GM18909 (cell line): ENCODE results near the gene SUPT3H.

Source experiments
- ATAC-seq: cut with Tn5 transposase; IDR thresholded peaks from one replicate; pipeline ENCODE4 v1.9.1; 2021; ENCODE audit warnings: mild to moderate bottlenecking; ENCODE audit not compliant: unreplicated experiment, poor library complexity

The SUPT3H gene

DNA sequence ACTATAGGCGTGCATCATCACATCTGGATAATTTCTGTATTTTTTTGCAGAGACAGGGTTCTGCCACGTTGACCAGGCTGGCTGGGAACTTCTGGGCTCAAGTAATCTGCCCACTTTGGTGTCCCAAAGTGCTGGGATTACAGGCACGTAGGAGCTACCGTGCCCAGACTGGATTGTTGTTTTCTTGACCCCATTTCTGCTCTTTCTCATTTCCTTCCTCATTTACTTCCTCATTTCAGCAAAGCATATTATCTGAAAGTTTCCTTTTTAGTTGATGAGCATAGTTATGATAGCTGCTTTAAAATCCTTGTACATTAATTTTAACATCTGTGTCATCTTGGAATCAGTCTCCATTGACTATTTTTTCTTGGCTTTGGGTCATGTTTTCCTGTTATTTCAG, 350.6 kb downstream of the SUPT3H start:
- ATAC-seq, result no peak

DNA sequence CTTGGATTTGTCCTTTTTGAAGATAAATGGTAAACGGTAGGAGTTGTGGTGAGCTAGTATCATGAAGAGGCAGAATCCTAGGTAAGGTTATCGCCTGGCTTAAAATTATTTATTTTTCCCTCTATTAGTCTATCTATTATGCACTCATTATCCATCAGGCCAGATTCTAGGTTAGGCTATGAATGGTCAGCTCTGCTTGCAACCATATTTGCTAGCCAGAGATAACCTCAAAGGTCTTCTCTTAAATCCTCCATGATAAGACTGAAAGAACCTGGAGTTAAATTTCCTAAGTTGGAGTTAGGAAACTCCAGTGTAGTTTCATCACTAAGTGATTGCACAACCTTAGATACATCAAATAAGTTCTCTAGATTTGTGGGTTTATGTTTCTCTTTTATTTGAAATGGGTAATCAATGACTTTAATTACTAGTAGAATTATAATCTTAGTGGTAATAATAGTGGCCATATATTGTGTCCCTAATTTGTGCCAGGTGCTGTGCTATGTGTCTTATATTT, 351.7 kb downstream of the SUPT3H start:
- ATAC-seq, result no peak

DNA sequence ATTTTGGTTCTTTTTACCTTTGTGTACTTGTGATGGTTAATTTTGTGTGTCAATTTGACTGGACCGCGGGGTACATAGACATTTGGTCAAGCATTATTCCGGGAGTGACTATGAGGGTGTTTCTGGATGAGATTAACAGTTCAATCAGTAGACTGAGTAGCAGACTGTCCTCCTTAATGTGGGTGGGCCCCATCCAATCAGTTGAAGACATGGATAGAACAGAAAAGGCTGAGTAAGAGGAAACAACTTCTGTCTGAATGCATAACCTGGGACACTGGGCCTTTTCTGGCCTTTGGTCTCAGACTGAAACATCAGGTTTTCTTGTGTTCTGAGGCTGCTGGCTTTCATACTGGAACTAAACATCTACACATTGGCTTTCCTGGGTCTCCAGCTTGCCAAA, 353.1 kb downstream of the SUPT3H start:
- no peak for ATAC-seq

DNA sequence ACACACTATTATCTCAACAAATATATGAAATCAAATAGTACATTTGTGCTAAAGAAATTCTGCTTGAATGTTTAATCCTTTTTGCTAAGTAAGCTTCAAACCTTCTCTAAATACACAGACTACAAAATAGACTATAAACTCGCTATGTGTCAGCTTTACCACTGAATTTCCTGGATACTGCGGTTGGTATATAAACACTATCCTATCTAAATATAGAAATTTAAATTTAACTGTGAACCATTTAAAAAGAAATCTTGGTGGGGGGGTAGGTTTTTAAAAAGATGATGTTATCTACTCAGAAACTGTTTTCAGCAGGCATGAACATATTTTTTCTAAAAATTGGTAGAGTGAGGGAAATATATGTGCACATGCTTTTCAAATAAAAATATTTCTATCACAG, 356.1 kb downstream of the SUPT3H start:
- no peak for ATAC-seq

DNA sequence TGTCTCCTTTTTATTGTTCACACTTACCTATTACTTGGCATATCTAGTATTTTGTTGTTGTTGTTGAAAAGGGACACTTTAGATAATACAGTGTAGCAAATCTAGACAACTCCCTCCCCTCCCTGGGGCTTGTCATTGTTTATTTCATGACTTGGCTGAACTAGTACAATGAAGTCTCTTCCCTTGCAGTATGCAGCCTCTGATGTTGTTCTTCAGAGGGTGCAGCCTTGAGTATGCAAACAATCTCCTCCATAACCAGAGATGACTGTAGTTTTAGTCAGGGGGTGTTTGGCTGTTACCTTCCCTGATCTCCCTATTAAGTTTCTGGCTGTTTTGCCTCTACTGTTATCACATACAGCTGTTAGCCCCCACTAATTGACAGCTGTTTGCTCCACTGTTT, 365.0 kb downstream of the SUPT3H start:
- ATAC-seq, result no peak

DNA sequence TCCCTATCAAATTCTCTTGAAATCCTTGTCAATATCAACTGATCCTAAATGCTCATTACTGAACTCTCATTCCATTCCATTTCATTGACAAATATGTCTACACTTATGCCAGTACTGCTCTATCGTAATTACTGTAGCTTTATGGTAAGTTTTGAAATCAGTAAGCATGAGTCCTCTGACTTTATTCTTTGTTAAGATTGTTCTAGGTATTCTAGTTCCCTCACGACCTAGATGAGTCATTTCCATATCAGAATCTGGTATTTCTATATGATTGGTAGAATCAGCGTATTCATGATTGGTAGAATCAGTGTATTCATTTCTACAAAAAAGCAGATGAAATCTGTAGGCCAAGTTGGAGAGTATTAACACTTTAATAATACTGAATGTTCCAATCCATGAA, 368.2 kb downstream of the SUPT3H start:
- ATAC-seq, result no peak

DNA sequence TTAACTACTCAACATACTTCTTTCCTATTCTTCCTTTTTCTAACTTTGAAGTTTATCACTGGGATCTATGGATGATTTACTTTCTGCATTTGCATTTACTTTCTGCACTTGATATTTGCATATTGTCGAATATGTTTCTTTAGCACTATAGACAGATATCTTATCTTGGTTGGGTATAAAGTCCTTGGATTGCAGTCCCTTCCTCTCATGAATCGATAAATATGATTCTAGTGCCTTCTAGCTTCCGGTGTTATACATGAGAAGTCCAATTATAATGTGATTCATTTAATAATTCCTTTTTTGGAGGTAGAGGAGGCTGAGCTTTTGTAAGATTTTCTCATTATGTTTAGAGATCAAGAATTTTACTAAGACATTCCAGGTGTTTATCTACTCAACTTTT, 370.8 kb downstream of the SUPT3H start:
- no peak for ATAC-seq

DNA sequence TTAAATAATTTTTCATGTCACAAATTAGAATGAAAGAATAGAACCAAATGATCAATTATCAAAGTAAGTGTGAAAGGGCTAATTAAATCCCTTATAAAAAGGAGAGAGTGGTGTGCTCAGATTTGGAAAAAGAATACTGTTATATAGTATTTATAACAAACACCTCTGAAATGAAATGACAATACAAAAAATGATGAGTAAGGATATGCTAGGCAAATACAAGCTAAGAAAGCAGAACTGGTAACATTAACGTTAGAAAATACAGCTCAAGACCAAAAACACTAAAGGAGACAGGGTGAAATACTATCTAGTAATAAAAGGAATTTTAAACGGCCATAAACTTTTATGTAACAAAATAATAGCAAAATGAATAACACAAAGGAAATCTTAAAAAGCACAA, 373.8 kb downstream of the SUPT3H start:
- no peak for ATAC-seq

DNA sequence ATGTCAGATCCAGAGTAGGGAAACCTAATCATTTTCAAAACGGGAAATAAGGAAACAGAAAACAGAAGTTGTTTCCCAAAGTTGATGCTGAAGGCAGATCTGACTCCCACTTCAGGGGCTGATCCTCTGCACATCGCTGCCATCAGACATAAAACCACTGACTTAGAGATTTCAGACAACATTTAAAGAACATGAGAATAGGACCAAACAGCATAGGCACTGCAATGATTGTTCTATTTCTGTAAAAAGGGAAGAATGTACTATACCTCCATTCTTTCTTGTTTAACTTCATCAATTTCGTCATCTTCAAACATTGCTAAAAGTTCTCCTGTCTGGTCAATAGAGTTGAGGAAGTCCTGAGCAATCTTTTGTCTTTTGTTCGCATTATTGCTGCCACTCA, 374.3 kb downstream of the SUPT3H start:
- no peak for ATAC-seq

DNA sequence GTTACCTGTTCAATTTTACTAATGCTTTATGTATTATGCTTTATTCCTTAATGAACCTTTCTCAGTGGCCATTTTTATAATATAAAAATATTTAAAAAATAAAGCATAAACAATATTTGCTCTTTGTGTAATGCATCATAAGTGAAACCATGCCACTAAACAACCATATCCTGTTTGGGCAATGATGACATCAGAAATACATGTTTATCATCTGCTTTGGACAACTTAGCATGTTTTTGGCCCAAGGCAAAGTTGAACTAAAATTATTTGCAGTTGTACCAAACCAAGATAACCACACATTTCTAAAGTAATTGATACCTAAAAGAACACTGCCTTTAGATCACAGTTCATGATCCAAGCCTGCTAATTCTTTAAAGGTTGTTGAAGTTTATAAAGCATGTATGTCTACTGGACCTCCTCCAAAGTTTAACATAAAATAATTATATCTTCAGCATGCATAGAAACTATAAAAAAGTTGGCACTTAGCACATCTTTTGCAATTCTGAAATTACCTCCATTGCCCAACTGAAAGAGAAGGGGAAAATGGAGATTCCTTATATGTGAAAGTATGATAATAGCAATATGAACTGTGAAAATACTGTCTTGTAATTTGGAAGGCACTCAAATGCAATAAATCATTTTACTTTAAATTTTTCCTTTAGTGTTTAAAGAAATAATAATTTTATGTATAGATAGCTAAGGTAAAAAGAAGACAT, 375.2 kb downstream of the SUPT3H start:
- no peak for ATAC-seq

DNA sequence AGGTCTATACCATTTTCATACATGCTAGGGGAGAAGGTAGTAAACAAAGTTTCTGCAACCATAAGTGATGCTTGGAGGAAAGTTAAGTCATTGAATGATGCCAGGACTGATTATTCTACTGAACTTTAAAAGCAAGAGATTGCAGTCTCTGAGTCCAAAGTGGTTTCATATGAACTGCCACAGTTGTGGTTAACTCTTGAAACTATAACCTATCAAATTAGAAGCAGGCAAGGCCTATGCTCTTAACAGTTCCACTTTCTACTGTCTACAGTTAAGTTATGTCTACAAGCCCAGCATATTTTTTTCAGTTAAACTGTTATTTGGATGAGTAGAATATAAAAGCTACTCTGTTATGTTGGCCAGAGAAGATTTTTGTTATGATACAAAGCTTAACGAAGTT, 376.1 kb downstream of the SUPT3H start:
- peak; percentile 100 for ATAC-seq

DNA sequence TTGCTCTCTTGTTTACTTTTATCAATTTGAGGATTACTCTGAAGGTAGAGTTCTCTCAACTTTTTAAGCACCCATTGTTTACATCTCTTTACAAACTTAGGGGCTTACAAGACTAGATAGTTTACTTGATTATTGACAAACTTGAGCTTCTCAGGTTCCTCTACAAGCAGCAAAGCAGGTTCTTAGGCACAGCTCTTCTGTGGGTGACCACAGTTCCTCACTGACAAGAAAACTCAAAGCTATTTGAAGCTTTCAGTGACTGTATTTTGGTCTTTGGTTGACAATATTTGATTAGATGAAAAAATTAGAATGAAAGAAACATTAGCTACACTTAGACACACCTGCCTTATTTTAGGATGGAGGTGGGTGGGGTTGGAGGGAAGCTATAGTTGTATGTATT, 376.9 kb downstream of the SUPT3H start:
- no peak for ATAC-seq

DNA sequence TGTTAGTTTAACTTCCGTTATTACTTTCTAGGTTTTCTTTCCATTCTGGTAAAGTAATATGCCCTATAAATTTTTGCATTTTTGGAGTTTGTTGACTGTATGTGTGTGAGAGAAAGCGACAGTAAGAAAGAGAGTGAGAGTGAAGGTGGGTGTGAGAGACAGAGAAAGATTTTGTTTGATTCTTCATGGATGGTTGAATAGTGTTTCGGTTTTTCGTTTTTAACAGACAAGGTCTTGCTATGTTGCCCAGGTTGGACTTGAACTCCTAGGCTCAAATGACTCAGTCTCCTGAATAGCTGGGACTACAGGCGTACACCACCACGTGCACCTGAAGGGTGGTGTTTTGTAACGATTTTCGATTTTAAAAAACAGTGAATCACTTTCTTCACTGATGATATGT, 378.7 kb downstream of the SUPT3H start:
- ATAC-seq, result no peak

DNA sequence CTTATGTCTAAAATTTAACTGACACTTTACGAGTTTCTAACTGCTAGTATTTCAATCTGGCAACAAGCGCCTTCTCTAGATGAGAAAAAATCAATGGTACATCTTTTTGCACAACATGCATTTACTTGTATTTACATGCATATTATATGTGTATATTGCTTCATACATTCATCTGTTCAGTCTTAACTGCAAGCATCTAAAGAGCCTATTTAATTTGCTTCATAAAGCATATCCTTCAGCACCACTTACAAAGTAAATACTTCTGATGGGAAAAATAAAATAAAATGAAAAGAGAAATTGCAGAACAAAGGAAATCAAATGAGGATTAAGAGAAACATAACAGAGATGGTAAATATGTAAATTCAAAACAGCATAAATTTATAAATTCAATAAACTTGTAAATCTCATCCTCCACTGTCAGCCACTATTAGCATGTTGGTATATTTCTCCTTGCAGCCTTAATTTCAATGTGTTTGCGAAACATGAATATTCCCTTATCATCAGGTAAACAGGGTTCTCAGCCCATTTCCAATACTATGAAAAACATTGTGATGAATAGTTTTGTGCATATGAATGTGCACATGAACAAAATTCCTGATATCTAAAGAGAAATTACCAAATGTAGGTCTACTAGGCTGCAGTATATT, 382.1 kb downstream of the SUPT3H start:
- ATAC-seq, result no peak

DNA sequence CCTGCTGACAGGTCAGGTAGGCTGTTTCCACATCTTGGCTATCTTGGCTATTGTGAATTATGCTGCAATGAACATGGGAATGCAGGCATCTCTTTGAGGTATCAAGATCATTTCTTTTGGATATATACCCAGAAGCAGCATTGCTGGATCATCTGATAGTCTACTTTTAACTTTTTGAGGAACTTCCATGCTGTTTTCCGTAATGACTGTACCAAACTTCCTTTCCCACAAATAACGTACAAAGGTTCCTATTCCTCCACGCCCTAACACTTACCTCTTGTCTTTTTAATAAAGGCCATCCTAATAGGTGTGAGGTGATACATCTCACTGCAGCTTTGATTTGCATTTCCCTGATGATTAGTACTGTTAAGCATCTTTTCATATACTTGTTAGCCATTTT, 388.3 kb downstream of the SUPT3H start:
- no peak for ATAC-seq

DNA sequence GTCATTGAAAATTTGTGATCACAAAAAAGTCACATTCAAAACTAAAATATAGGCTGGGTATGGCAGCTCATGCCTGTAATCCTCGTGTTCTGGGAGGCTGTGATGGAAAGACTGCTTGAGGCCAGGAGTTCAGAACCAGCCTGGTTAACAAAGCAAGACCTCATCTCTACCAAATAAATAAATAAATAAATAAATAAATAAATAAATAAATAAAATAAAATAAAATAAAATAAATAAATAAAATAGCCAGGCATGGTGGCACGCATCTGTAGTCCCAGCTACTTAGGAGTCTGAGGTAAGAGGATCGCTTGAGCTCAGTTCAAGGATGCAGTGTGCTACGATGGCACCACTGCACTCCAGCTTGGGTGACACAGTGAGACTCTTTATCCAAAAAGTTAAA, 392.7 kb downstream of the SUPT3H start:
- ATAC-seq, result no peak

DNA sequence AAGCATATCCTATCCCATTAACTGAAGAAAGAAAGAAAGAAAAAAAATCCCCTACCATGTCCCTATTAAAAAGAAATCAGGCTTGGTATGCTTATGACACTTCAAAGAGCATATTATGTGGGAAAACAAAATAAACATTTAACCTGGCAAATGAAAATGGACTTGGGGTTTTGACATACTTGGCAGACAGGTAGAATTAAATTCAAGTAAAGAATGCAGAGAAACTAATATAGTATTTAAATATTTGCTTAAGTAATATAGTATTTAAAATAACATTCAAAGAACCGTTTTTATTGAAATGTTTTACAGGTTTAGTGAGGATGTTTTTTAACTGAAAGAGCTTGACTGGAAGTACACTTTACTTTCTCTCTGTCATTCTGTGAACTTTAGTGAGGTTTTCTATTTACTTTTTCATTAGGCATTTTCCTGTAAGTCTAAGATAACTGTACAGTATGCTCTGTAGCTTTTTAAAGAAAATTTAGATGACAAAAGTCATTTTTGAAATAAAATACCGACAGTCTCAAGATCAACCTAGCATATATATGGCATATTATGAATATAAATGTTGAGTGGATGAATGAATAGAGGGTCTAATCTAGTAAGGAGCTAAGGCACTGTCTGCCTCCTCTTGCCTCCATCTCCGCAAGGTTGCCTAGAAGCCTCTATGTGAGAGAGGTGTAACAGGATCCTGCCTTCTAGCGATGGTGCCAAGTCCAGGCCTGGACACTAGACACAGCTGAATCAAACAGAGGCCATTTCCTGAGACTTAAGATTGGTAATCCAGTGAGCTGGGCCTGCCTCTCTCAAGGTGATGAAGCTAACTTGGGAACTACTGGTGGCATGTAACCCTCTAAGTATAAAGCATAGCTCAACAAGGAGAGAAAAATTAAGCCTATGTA, 394.0 kb downstream of the SUPT3H start:
- ATAC-seq, result no peak

DNA sequence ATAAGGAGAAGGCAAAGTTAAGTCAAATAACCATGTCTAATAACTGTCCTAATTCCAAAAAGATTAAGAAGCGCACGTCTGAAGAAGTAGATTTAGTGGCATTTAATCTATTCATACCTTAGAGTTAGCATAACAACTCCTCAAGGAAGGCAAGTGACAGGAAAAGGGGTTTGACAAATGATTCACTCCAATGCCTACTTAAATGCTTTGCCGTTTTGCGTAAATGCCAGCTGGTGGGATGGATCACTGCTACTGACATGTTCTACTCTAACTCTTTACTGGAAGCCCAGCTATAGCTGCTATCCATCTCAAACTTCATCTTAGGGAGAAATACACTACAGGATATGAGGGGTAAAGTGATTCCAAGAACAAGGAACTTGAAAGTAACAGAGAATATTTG, 396.9 kb downstream of the SUPT3H start:
- no peak for ATAC-seq

DNA sequence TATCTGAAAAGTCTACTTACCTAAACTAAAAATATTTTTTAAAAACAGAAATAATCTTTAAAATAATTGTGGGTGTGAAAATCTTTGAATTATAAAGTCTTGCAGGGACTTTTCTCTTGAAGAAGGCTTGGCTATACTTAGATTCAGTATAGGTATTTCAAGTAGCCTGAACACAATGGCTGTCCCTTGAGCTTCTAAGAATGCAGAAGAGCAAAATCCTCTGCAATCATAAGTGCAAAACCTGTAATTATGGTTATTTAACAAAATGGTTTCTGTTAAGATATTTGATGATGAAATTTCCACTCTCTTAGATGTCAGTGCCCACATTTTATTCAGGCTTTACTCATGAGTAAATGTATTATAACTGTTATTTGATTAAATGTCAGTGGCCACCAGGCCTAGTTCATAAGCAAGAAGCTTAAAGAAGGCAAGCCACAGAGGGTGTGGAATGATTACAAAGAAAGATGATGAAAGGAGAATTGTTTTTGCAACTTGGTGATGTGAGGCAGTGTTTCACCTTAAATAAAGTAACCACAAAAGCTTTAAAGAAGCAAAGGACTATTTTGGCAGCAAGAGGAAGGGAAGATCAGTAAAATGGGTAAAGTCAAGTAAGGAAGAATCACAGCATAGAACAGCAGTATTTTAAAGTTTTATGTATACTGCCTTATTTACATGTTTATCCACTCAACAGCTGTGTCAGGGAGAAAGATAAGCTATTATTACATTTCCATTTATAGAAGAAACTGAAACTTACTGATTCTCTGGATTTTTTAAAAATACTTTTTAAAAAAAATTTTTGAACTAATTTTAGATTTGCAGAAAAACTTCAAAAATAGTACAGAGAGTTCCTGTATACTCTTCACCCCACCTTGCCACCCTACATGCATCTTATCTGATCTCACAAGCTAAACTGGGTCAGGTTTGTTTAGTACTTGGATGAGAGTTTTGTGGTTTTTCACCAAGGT, 400.8 kb downstream of the SUPT3H start:
- no peak for ATAC-seq

DNA sequence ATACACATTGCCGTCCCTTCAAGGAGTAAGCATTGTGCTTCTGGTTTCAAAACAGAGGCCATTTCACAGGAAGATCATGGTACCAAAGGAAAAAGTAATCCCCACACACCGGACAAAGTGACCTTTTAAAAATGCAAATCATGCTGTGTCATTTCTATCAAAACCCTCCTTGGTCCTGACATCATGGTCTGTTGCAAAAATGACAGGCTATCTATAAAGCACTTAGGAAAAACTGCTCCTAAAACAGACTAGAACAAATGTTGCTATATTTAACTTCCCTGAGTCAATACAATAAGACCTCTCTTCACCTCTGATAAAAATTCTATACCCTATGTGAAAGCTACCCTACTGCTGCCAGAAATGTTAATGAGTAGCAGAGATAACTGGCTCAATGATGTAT, 403.2 kb downstream of the SUPT3H start:
- no peak for ATAC-seq
